Stomach smooth muscle (tissue), 2 donors: ENCODE results near the gene LYSMD3.
A peak's percentile ranks its signal among the peaks of the same experiment; 100 is the strongest.
"Not testable (repeated sequence)": the region's sequence is repeated elsewhere in the genome, so short reads cannot be mapped to it uniquely, and the experiment has no call there.

Experiments
- H3K27ac ChIP-seq: one replicate; pipeline ENCODE4 v1.7.0; 2013; ENCODE audit warnings: mild to moderate bottlenecking, low read length, inconsistent platforms
- H3K27me3 ChIP-seq, 2 donors: one replicate each; pipeline ENCODE4 v1.7.0; 2013; ENCODE audit warnings: low read length in 2 of 2; ENCODE audit not compliant: insufficient read depth in 2 of 2, control insufficient read depth in 1 of 2
- H3K36me3 ChIP-seq, 2 donors: one replicate each; pipeline ENCODE4 v1.7.0; 2013; ENCODE audit warnings: low read length in 2 of 2; ENCODE audit not compliant: control insufficient read depth in 2 of 2, insufficient read depth in 2 of 2
- H3K4me1 ChIP-seq: one replicate; pipeline ENCODE4 v1.7.0; 2013; ENCODE audit warnings: low read length; ENCODE audit not compliant: control insufficient read depth, insufficient read depth
- H3K4me3 ChIP-seq, 2 donors: one replicate each; pipeline ENCODE4 v1.7.0; 2013; ENCODE audit warnings: low read length in 2 of 2
- H3K9ac ChIP-seq, 2 donors: one replicate each; pipeline ENCODE4 v1.7.0; 2013; ENCODE audit warnings: low read length in 2 of 2, mild to moderate bottlenecking in 1 of 2
- H3K9me3 ChIP-seq, 2 donors: one replicate each; pipeline ENCODE4 v1.7.0; 2013; ENCODE audit warnings: low read length in 2 of 2; ENCODE audit not compliant: control insufficient read depth in 2 of 2
- donor health status: healthy.
- donor health status: Pancreatic carcinoma.

The LYSMD3 gene

DNA sequence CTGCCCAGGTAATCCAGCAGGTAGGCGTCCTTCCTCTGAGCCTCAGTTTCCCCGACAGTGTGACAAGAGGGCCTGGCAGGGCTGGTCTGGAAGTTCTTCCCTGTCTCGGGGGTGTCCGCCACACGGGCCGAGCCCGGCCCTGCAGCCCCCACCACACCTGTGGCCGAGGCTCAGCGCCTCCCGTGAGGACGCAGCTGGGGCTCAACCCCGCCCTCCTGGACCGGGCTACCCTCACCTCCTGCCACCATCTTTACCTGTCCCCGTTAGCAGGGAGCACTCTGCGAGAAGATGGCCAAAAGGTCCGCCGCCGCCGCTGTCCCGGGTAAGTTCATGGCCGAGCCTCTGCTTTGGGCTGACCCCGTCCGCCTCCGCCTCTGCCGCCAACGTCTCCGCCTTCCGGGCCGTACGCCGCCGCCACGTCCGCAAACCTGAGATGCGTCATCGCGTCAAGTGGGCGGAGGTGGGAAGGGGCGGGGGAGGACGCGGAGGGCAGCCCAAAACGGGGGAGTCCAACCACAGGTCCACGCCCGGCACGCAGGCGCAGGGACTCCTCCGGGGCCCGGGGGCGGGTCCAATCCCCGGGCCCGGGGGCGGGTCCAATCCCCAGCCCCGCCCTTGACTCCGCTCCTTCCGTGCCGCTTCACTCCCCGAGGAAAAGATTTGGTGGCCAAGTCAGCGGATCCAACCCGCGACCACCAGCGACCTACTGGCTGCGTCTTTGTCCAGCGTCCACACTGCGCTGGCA lies at the start of gene LYSMD3:
TSS of gene LYSMD3 (minus strand) at position 391 of the 745 bp plus-strand sequence. CDS start 4,295 bp downstream, outside the sequence.
- Histone ChIP-seq H3K27me3 (no peaks in the 10 kb centered on the region), H3K4me3 (peak within 1 kb of the TSS; percentile 97 to 98), H3K4me1 (no peaks in the 10 kb centered on the region), H3K9ac (peak within 1 kb of the TSS; percentile 96 to 97), H3K9me3 (no peaks in the 10 kb centered on the region), H3K27ac (peak within 1 kb of the TSS; percentile 83), H3K36me3 (peaks cover 0 to 3% of the 10 kb centered on the region in 2 donors)

DNA sequence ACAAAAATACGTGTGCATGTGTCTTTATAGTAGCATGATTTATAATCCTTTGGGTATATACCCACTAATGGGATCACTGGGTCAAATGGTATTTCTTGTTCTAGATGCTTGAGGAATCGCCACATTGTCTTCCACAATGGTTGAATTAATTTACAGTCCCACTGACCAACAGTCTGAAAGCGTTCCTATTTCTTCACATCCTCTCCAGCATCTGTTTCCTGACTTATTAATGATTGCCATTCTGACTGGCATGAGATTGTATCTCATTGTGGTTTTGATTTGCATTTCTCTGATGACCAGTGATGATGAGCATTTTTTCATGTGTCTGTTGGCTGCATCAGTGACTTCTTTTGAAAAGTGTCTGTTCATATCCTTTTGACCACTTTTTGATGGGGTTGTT lies 47.2 kb upstream of the LYSMD3 start:
- not testable (repeated sequence) for H3K27me3 ChIP-seq, H3K4me1 ChIP-seq, H3K27ac ChIP-seq, H3K9me3 ChIP-seq, H3K9ac ChIP-seq, H3K36me3 ChIP-seq, H3K4me3 ChIP-seq

DNA sequence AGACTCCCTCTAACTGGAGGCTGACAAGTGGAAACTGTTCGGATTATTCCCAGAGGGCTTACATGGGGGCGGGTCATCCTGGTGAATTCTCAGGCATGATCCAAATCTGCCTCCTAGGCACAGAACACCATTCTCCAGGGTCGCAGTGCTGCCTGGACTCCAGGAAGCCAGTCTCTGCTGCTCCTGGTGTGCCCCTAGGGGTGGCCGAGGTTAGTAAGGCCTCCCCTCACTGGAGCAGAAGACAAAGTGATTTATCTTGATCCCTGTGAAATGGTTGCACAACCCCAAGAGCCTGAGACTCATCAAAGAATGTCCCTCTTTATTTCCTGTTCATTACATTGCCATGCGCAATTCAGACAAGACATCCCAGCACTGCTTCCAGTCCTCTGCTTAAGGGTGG lies 46.3 kb upstream of the LYSMD3 start:
- Histone ChIP-seq H3K4me3 (no peak overlapping the region), H3K27me3 (no peaks in the 10 kb centered on the region), H3K27ac (no peak overlapping the region), H3K9me3 (no peaks in the 10 kb centered on the region), H3K4me1 (no peaks in the 10 kb centered on the region), H3K36me3 (no peaks in the 10 kb centered on the region), H3K9ac (no peak overlapping the region)

DNA sequence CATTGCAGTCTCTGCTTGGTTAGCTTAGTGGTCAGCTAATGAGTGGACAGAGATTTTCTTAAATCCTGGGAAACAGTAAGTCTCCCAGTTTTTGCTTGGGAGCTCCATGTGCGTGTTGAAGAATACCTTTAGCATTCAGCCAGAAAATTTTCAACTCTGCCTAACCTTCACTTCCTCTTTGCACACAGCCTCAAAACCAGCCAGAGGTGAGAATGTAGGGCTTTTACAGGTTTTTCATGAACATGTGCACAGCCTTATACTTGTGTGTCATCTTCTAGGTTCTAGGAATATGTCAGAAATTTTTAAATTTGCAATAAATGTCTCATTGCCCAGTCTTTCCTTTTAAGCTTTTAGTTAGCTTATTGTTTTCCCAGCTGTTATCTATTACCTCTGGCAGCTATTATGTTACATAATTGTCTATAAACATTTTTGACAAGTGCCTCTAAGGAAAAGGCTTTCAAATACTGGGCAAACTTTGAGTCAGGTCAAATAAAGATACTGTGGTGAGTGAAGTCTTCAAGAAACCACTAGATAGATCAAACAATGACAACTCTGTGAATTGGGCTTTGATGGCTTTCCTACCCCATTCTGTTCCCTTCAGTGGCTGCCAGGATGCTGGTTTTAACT lies 41.9 kb upstream of the LYSMD3 start:
- Histone ChIP-seq H3K27me3 (peaks cover 0 to 3% of the 10 kb centered on the region in 2 donors), H3K36me3 (no peaks in the 10 kb centered on the region), H3K4me3 (no peak overlapping the region), H3K9me3 (no peaks in the 10 kb centered on the region), H3K9ac (no peak overlapping the region), H3K4me1 (no peaks in the 10 kb centered on the region), H3K27ac (no peak overlapping the region)

DNA sequence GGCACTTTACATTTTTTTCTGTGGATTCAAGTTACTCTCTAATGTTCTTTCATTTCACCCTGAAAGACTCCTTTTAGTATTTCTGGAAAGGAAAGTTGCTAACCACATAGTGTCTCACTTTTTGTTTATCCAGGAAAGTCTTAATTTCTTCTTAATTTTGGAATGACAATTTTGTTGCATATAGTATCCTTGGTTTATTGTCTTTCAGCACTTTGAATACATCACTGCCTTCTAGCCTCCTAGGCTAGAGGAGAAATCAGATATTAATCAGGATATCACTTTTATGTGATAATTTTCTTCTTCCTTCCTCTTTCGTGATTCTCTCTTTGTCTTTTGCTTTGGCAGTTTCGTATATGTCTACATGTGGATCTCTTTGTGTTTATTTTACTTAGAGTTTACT lies 40.6 kb upstream of the LYSMD3 start:
- Histone ChIP-seq H3K9me3 (no peaks in the 10 kb centered on the region), H3K27me3 (peaks cover 0 to 3% of the 10 kb centered on the region in 2 donors)

DNA sequence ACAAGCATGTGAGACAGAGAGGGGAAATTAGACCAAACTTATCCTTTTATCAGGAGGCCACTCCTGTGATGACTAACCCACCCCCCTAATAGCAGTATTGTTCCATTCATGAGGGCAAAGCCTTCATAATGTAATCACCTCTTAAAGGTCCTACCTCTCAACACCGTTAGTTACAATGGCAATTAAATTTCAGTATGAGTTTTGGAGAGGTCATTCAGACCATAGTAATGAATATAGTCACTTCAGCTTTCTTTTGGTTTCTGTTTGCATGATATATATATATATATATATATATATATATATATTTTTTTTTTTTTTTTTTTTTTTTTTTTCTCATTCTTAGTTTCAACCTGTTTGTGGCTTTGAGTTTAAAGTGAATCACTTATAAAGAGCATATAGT lies 39.7 kb upstream of the LYSMD3 start:
- Histone ChIP-seq H3K9me3 (no peaks in the 10 kb centered on the region), H3K4me3 (no peak overlapping the region), H3K9ac (no peak overlapping the region), H3K36me3 (no peaks in the 10 kb centered on the region), H3K27ac (no peak overlapping the region), H3K4me1 (no peaks in the 10 kb centered on the region), H3K27me3 (peaks cover 0 to 3% of the 10 kb centered on the region in 2 donors)

More for the DNA sequence above, 40.6 kb upstream of the LYSMD3 start:
- H3K9ac ChIP-seq, result no peak overlapping the region
- no peak overlapping the region for H3K27ac ChIP-seq
- no peaks in the 10 kb centered on the region for H3K4me1 ChIP-seq
- no peak overlapping the region for H3K4me3 ChIP-seq
- no peaks in the 10 kb centered on the region for H3K36me3 ChIP-seq

DNA sequence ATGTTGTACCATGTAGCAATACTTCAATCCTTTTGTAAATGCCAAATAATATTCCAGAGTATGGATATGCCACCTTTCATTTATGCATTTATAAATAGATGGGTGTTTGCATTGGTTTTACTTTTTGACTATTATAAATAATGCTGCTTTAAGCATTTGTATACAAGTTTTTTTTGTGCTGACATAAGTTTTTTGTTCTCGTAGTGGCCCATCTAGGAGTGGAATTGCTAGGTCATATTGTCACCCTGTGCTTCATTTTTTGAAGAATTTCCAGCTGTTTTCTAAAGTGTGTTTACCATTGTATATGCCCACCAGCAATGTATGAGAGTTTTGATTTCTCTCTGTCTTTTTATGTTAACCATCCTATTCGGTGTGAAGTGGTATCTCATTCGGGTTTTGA lies 36.1 kb upstream of the LYSMD3 start:
- Histone ChIP-seq H3K9me3 (no peaks in the 10 kb centered on the region), H3K4me3 (no peak overlapping the region), H3K27me3 (peaks cover 0 to 5% of the 10 kb centered on the region in 2 donors), H3K27ac (no peak overlapping the region), H3K4me1 (no peaks in the 10 kb centered on the region), H3K36me3 (no peaks in the 10 kb centered on the region), H3K9ac (no peak overlapping the region)

DNA sequence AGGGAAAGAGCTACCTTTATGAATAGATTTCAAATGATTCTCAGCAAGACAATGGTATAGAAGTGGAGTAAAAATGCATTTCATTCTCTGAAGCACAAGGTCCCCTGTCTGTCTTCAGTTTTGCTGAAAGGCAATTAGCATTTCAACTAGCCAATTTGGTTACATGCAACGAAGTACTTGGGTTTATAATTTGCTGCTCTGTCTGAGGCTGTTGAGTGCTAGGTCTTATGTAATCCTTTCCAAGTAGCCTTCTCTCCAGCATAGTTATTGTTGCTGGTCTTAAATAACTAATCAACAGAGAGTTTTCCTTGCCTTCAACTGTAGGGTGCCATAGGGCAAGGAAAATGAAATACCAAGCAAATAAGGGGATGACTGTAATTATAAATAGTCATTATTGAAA lies 33.7 kb upstream of the LYSMD3 start:
- no peaks in the 10 kb centered on the region for H3K36me3 ChIP-seq
- no peak overlapping the region for H3K27ac ChIP-seq
- peaks cover 9% of the 10 kb centered on the region for H3K4me1 ChIP-seq
- H3K27me3 ChIP-seq, result peaks cover 10 to 16% of the 10 kb centered on the region in 2 donors
- H3K4me3 ChIP-seq, result no peak overlapping the region
- H3K9me3 ChIP-seq, result no peaks in the 10 kb centered on the region
- no peak overlapping the region for H3K9ac ChIP-seq

DNA sequence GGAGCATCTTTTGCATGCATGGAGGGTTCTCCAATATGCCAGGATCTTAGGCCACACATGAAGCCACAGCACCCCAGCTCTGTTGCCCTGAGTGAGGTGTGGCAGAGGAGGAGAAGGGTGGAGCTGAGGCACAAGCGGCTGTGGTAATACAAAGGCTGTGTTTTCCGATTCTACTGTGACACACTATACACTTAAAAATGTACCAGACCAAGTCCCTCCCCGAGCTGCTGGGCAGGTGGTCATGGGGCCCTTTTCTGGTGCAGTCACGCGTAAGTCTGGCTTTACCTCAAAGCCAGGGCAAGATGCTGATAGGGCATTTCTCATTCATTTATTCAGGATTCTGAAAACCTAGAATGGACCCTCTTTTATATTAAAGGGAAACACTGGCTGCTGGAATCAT lies 33.0 kb upstream of the LYSMD3 start:
- Histone ChIP-seq H3K27me3 (peaks cover 14 to 24% of the 10 kb centered on the region in 2 donors), H3K36me3 (no peaks in the 10 kb centered on the region), H3K27ac (no peak overlapping the region), H3K4me3 (no peak overlapping the region), H3K9me3 (no peaks in the 10 kb centered on the region), H3K4me1 (peaks cover 9% of the 10 kb centered on the region), H3K9ac (no peak overlapping the region)

DNA sequence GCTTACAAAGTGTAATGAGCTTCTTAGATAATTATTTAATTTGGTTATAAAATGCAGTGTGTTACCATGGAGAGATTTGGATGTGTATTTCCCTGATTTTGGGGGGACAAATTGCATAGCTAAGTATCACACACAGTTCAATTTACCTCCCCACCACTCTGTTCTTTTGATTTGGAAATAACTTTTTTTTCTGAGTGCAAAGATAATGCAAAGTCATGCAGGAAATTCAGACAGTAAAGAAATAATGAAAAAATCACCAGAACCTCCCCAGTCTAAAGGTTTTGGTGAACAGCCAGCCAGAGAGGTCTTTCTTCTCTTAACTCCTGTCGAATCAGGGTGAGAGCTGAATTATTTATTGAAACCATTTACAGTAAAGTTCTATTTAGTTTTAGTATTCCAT lies 32.4 kb upstream of the LYSMD3 start:
- Histone ChIP-seq H3K4me1 (peaks cover 9% of the 10 kb centered on the region), H3K9me3 (no peaks in the 10 kb centered on the region), H3K27ac (no peak overlapping the region), H3K36me3 (no peaks in the 10 kb centered on the region), H3K27me3 (peaks cover 17 to 27% of the 10 kb centered on the region in 2 donors), H3K4me3 (no peak overlapping the region), H3K9ac (no peak overlapping the region)

DNA sequence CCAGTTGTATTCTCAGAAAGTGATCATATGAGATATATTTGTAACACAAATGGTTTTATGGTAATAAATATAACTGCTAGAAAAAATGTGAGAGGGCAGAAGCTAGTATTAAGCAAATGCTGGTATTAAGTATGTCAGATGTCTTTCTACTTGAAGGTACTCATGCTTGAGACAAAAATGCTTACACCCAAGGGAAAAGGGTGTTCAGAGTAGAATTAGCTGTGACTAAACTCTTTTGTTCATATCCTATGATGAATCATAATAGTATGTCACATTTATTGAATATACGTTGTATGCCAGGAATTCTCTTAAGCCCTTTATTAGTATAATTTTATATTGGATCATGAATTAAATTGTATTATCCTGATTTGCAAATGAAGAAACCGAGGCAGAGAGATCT lies 31.4 kb upstream of the LYSMD3 start:
- H3K36me3 ChIP-seq, result no peaks in the 10 kb centered on the region
- H3K9ac ChIP-seq, result no peak overlapping the region
- no peaks in the 10 kb centered on the region for H3K9me3 ChIP-seq
- H3K27ac ChIP-seq, result no peak overlapping the region
- no peak overlapping the region for H3K4me3 ChIP-seq
- H3K4me1 ChIP-seq, result peaks cover 9% of the 10 kb centered on the region
- H3K27me3 ChIP-seq, result peaks cover 19 to 27% of the 10 kb centered on the region in 2 donors
